SK-N-SH treated with all-trans-retinoic acid at 6 μM for 48 hours (cell line): ENCODE data around the gene EIF3CL.
"Not testable (repeated sequence)": the region's sequence is repeated elsewhere in the genome, so short reads cannot be mapped to it uniquely, and the experiment has no call there.

Experiments
- ATAC-seq: fragments of 200-7000 bp; cut with Tn5 transposase; 3 replicates; pipeline ENCODE4 v1.9.1; 2020; ENCODE audit warnings: mild to moderate bottlenecking, moderate library complexity

EIF3CL gene, protein sequence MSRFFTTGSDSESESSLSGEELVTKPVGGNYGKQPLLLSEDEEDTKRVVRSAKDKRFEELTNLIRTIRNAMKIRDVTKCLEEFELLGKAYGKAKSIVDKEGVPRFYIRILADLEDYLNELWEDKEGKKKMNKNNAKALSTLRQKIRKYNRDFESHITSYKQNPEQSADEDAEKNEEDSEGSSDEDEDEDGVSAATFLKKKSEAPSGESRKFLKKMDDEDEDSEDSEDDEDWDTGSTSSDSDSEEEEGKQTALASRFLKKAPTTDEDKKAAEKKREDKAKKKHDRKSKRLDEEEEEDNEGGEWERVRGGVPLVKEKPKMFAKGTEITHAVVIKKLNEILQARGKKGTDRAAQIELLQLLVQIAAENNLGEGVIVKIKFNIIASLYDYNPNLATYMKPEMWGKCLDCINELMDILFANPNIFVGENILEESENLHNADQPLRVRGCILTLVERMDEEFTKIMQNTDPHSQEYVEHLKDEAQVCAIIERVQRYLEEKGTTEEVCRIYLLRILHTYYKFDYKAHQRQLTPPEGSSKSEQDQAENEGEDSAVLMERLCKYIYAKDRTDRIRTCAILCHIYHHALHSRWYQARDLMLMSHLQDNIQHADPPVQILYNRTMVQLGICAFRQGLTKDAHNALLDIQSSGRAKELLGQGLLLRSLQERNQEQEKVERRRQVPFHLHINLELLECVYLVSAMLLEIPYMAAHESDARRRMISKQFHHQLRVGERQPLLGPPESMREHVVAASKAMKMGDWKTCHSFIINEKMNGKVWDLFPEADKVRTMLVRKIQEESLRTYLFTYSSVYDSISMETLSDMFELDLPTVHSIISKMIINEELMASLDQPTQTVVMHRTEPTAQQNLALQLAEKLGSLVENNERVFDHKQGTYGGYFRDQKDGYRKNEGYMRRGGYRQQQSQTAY

DNA sequence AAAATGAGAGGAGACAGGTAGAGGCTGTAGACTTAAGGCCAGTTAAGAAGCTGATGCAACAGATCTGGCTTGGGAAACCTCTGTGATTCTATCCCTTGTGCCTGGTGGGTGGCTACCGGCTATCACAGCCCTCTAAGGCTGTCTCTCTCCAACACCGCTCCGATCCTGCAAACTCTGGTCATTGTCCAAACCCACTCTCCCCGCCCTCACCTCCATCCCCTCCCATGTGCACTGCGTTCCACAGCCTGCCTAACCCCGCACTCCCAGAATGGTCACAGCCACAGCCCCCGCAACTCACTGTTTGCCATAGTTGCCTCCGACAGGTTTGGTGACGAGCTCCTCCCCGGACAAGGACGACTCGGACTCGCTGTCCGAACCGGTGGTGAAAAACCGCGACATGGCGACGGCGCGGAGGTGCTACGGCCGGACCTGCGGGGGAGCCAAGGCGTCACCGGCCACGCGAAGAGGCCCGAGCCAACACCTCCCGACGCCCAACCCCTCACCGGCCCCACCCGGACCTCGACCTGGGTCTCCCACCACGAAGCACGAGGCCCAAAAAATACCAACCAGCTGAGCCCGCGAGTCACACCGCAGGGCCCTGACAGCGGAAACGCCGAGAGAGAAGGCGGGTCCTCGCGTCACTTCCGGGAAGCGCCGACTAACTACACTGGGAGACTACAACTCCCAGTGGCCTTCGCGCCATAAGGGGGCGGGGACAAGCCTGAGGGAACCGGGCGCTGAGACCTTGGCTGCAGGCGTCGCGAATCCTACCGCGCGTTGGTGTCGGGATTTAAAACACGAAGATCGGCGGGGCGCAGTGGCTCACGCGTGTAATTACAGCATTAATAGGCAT lies at the start of gene EIF3CL:
Gene EIF3CL (minus strand): TSS at position 622 of the 853 bp plus-strand sequence. CDS start 223 bp downstream, at position 399.
- peak; percentile 100 for ATAC-seq

DNA sequence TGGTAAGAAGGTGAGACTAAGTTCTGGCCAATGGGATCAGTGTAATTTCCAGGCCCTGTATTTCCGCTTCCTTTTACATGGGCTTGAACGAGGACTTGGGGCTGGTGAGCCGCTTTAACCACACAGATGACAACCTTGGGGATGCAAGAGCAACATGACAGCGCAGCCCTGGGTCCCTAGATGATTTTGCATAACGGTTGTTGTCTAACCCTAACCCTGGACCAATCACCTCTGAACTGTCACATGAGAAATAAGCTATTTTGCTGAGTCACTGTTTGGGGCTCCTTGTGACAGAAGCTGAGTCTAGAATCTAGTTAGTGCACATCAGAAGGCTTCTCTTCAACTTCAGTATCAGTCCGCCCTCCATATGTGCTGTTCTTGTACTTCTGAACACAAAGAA lies 43.4 kb upstream of the EIF3CL start:
- ATAC-seq = not testable (repeated sequence)

DNA sequence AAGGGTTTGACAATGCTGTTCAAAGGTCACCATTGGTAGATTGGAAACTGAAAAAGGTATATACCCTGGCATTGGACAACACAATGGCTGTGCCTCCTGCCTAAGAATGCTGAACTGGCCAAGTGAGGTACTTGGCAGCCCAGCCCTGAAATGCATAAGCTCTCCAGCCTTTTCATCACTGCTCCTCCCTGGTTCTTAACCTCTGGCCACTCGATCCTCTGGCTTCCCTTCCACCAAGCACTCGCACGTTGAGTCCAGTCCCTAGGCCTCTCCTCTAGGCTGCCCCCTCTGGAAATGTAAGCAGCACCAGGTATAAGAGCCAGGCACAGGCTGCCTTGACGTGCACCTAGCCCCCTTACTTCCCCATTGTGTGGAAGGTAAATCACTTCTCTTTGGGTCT lies 42.7 kb upstream of the EIF3CL start:
- not testable (repeated sequence) for ATAC-seq

DNA sequence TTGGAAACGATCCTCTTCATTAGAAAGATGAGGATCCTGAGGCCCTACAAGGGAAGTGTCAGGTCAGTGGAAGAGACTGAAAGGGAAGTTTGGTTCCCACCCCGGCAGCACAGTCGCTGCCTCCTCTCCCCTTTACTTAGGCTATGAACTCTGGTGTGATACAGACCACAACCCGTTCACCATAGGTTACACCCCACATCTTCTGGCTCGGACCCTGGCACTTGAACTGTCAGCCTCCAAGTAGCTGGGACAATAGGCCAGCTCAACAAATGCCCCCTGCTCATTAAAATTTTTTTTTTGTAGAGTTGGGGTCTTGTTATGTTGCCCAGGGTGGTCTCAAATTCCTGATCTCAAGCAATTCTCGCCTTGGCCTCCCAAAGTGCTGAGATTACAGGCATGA lies 40.3 kb upstream of the EIF3CL start:
- ATAC-seq = not testable (repeated sequence)

DNA sequence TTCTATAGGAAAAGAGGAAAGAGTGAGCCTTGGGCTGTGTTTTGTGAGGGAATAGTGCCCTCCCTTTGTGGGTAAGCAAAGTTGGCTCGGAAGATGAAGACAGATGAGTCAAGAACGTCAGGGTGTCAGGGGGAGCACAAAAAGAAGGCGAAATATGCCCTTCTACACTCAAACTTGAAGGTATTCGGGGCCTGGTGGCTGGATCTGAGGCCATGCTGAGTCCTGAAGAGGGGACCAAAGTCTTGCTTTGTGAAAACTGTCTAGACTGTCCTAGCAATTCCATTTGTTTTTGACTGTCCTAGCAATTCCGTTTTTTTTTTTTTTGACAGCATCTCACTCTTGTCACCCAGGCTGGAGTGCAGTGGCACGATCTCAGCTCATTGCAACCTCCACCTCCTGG lies 35.3 kb upstream of the EIF3CL start:
- ATAC-seq = not testable (repeated sequence)

DNA sequence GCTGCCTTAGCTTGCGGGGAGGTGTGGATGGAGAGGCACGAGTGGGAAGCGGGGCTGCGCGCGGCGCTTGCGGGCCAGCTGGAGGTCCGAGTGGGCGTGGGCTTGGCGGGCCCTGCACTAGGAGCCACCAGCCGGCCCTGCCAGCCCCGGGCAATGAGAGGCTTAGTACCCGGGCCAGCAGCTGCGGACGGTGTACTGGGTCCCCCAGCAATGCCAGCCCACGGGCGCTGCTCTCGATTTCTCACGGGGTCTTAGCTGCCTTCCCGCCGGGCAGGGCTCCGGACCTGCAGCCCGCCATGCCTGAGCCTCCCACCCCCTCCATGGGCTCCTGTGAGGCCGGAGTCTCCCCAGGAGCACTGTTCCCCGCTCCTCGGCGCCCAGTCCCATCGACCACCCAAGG lies 31.7 kb upstream of the EIF3CL start:
- ATAC-seq = not testable (repeated sequence)

DNA sequence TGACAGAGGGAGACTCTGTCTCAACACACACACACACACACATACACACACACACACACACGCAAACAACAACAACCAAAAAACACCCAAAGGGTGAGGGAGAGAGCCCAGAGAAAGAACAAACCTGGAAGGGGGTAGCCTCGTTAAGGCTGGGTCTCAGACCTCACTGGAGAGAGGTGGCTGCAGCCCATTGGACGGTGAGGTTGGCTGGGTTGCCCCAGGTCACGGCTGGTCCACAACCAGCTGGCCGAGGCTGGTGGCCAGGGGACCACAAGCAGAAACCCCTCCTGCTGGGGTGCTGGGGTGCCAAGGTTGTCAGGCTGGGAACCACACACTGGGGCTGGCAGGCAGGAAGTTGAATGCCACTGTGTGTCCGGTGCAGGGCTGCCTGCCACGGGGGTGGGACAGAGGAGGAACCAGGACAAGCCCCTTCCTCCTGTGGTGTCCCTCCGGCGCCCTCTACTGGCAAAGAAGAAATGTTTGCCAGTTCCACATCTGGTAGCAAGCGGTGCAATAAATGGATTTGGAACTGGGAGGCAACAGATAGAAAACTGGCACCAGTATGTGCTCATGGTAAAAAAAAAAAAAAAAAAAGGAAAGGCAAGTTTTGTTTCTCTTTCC lies 22.5 kb upstream of the EIF3CL start:
- ATAC-seq = peak; percentile 99

DNA sequence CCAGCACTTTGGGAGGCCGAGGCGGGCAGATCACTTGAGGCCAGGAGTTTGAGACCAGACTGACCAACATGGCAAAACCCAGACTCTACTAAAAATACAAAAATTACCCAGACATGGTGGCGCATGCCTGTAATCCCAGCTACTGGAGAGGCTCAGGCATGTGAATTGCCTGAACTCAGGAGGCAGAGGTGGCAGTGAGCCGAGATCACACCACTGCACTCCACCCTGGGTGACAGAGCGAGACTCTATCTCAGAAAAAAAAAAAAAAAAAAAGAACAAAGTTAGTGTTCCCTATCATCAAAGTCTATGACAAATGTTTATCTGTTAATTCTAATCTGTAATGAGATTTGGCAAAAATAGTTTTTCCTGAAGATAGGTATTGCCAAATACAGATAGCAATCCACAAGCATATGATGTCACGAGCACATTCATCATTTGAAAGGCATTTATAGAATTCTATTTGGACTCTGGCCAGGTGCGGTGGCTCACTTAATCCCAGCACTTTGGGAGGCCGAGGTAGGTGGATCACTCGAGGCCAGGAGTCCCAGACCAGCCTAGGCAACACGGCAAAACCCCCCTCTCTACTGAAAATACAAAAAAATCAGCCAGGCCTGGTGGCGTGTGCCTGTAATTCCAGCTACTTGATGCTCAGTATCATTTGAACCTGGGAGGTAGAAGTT lies 17.6 kb upstream of the EIF3CL start:
- ATAC-seq = peak; percentile 72

DNA sequence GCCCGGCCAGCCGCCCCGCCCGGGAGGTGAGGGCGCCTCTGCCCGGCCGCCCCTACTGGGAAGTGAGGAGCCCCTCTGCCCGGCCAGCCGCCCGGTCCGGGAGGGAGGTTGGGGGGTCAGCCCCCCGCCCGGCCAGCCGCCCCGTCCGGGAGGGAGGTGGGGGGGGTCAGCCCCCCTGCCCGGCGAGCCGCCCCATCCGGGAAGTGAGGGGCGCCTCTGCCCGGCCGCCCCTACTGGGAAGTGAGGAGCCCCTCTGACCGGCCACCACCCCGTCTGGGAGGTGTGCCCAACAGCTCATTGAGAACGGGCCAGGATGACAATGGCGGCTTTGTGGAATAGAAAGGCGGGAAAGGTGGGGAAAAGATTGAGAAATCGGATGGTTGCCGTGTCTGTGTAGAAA lies 13.4 kb upstream of the EIF3CL start:
- ATAC-seq = not testable (repeated sequence)

DNA sequence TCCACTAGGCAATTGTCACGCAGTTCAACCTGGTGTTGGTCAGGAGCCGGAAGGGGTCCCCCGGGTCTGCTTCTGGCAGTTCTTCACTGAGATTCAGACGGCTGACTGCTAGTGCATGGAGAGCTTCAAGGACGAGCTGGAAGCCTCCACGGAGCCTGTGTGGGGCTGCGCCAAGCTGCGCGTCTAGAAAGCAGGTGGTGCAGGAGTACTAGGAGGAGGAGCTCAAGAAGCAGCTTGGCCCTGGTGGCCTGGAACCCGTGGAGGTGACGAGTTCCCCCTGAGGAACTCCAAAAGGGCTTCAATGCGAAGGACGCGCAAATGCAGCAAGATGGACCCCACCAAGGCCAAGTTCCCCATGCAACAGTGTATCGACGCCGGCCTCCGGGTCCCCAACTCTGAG lies 10.9 kb upstream of the EIF3CL start:
- not testable (repeated sequence) for ATAC-seq

DNA sequence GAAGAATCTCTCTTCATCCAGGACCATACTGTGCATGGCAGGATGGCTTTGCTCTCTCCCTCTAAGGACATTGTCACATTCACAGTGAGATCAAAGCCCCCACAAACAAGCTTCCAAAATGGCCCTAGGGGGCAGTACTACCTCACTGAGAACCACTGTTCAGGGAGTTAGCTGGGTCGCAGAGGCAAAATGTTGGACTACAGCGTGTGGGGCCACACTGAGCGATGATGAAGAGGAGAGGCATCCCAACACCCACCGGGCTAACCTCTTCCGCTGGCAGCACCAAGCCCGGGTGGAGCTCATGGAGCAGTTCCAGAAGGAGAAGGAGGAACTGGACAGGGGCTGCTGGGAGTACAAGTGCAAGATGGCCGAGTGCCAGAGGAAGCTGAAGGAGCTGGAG lies 9.9 kb upstream of the EIF3CL start:
- ATAC-seq = not testable (repeated sequence)

DNA sequence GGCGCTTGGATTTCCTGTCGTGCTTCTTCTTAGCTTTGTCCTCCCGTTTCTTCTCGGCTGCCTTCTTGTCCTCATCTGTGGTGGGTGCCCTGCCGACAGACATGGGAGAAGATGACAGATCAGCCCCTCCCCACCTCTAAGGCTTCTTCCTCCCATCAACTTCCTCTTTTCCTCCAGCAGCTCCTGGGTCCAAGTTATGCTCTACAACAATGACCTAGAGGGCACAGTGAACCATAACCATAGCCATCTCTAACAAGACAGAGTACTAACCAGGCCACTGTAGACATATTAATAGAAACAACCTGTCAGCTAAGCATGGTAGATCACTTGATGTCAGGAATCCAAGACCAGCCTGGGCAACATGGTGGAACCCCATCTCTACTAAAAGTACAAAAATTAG lies 11.6 kb downstream of the EIF3CL start:
- not testable (repeated sequence) for ATAC-seq

DNA sequence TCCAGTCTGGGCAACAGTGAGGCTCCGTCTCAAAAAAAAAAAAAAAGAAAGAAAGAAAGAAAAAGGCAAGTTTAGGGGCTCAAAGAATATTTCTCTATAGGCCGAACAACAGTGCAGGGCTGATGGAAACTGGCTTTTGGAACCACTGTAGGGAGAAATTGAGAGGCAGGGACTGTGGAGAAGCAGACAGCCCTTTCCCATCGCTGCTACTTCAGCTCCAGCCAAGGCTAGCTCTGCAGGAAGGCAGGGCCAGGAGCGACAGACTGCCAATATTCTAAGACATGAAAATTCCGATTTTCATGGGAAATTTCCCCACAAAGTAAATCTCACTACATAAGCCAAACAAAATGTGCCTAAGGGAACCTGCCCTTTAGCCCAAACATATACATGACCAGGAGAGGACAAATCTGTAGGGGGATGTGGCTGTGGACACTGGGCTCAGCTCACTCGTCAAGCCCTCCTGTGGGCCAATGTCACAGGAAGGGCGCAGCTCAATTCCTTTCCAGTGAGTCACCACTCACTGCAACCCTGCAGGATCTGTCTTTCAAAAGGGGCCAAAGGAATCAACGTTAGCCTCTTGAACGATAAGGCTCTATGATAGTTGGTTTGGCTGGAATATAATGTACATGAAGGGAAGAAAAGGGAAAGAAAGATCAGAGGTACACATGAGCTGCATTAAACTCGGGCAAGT lies 21.3 kb downstream of the EIF3CL start:
- ATAC-seq = peak; percentile 74

DNA sequence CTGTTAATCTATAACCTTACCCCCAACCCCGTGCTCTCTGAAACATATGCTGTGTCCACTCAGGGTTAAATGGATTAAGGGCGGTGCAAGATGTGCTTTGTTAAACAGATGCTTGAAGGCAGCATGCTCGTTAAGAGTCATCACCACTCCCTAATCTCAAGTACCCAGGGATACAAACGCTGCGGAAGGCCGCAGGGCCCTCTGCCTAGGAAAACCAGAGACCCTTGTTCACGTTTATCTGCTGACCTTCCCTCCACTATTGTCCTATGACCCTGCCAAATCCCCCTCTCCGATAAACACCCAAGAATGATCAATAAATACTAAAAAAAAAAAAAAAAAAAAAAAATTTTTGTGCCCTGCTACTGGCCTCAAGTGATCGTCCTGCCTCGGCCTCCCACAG lies 25.8 kb downstream of the EIF3CL start:
- ATAC-seq = not testable (repeated sequence)

DNA sequence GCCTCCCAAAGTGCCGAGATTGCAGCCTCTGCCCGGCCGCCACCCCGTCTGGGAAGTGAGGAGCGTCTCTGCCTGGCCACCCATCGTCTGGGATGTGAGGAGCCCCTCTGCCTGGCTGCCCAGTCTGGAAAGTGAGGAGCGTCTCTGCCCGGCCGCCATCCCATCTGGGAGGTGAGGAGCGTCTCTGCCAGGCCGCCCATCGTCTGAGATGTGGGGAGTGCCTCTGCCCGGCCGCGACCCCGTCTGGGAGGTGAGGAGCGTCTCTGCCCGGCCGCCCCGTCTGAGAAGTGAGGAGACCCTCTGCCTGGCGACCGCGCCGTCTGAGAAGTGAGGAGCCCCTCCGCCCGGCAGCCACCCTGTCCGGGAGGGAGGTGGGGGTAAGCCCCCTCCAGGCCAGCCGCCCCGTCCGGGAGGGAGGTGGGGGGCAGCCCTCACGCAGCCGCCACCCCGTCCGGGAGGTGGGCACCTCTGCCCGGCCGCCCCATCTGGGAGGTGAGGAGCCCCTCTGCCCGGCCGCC lies 26.5 kb downstream of the EIF3CL start:
- ATAC-seq = not testable (repeated sequence)

DNA sequence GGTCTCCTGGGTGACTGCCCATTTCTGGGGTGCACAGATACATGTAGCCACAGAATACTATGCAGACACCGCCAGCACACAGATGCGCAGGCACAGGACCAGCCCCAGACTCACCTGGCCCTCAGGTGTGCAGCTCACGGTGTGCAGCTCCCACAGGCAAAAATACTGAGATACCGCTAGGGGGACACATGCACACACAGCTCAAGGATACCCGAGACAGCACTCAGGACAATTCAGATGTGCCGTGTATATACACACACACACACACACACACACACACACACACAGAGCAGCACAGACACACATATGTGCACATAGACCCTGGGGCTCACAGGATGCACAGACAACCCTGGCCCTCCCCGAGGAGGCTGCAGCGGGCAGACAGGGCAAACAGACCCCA lies 28.5 kb downstream of the EIF3CL start:
- peak; percentile 67 for ATAC-seq

DNA sequence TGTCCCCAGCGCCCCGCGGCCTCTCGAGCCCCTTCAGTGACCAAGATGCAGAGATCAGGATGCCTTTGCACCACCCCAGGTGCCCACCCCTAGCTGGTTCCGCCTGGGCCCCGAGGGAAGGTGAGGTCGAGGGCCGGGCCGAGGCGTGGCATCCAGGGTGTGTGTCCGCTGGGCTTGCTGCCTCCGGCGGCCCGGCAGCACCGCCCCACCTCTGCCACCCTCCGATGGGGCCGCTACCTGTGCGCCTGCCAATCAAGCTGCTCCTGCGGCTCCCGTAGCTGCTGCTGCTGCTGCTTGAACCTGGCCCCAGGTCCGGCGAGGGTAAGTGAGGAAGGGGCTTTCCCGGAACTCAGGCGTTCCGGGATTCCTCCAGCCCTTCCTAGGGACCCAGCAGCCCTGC lies 29.4 kb downstream of the EIF3CL start:
- not testable (repeated sequence) for ATAC-seq

DNA sequence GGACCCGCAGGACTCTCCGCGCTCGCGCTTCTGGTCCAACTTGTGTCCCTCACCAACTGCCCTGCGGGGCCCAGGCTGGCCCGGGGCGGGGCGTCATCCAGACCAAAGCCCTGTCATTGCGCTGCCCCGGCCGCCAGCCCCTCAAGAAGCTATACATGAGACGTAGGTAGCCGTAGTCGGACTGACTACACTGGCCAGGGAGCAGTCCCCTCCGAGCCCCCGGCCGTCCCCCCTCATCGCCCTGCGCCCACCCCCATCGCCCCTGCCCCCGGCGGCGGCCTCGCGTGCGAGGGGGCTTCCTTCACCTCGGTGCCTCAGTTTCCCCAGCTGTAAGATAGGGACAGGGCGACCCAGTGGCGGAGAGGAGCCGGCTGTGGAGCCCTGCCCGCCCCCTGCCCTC lies 35.7 kb downstream of the EIF3CL start:
- ATAC-seq = not testable (repeated sequence)

DNA sequence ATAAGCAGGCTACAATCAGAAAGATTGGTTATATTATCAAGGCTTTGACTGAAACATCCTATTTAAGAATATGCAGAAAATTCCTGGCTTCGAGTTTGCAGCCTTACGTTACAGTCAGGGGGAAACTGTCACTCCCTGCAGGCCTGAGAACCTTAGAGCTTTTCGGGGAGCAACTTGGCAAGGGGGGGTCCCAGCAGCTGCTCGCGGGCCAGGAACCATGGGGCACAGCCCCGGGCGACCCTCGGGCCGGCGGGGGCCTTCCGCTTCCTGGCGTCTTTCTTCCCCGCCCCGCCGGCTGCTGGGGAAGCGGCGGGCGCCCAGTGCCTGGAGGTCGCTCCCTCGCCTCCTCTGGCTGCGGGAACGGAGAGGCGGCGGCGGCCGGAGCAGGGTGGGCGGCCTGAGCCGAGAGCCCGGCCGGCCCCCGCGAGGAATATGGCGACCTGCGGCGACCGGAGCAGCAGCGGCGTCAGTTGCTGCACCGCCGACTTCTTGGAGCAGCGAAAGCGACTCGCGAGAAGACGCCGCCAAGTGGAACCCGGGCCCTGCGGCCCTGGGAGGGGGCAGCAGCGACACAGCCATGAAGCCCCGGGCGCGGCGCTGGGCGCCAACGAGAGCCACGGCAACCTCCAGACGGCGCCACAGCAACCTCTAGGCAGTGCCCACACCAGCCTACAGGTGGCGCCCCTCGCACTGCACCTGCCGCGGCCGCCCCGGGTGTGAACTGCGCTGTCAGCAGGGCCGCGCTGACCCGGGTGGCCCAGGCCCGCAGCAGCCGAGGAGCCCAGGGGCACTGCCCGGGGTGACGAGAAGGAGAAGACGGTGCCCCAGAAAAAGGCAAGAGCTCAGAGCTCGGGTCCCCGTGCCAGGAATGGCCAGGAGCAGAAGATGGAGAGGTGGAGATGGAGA lies 39.1 kb downstream of the EIF3CL start:
- peak; percentile 99 for ATAC-seq

DNA sequence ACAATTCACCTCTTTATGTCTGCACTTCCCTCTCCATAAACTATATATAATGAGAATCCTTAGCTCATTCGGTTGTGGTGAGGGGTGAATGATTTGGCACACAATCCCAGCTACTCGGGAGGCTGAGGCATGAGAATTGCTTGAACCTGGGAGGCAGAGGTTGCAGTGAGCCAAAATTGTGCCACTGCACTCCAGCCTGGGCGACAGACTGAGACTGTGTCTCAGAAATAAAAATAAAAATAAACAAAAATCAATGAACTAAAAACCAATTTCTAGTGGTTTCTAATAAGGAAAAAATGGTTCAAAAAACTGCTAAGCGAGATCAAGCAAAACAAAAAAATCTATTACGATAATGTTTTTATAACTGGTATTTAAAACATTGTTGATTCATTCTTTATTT lies 40.2 kb downstream of the EIF3CL start, which contains the start of gene NPIPB6:
Gene NPIPB6 (minus strand): TSS at position 101 of the 400 bp plus-strand sequence. CDS start 686 bp downstream, outside the sequence.
- not testable (repeated sequence) for ATAC-seq
